Stimulated activated CD8-positive, alpha-beta memory T cell treated with anti-CD3 and anti-CD28 coated beads, Interleukin-7, amount 100 ng/mL, for 24 hours (primary cell): Measurements from ENCODE around the gene TNFAIP8.

Source experiments
- DNase-seq: peaks from one replicate; pipeline ENCODE4 v3.0.0-alpha.2; 2020; ENCODE audit warnings: low read depth

The TNFAIP8 gene

GRCh38 chr5:119347991-119348390, 7.8 kb upstream of the TNFAIP8 start:
- DNase-seq: no peak

GRCh38 chr5:119353213-119353612, 2.6 kb upstream of the TNFAIP8 start:
- no peak for DNase-seq

GRCh38 chr5:119353686-119354366, 2.0 kb upstream of the TNFAIP8 start:
- DNase-seq: no peak

GRCh38 chr5:119354537-119355243, 1.1 kb upstream of the TNFAIP8 start:
- DNase-seq: no peak

DNA sequence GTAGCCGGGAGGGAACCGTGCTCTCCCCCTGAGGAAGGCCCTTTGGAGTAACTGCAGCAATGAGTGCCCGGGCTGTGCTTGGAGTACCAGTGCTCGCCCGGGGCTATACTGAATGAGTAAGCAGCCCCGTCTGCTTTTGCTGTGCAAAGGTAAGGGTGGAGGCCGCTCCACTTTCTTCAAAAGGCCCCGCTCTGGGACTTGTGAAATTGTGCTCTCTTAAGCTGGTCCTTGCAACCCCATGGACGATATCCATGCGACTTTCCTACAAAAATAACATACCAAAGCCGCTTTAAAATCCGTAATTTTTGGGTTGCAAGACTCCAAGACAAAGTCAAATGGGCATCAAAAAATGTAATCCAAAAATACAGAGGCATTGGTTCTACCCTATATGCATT, 578 bp upstream of the TNFAIP8 start:
- no peak for DNase-seq

GRCh38 chr5:119356612-119357188, 881 bp downstream of the TNFAIP8 start:
- no peak for DNase-seq

DNA sequence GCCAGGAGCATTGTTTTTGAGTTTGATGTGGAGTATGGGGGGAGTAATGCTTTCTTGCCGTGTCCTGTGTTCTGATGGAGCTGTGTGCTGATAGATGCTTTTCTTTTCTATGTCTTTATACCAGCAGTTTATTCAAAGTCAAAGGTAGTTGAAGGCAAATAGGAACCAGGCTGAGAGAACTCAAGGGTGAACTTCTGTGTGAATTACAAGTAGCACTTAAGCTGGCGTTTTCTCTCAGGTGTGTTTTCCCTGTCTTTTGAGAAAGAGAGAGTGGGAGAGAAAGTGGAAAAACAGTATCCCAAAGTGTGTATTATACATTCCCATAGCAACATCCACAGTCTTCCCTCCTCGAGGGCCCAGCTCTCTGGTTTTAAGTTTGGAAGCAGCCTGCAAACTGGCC, 1.5 kb downstream of the TNFAIP8 start:
- no peak for DNase-seq

DNA sequence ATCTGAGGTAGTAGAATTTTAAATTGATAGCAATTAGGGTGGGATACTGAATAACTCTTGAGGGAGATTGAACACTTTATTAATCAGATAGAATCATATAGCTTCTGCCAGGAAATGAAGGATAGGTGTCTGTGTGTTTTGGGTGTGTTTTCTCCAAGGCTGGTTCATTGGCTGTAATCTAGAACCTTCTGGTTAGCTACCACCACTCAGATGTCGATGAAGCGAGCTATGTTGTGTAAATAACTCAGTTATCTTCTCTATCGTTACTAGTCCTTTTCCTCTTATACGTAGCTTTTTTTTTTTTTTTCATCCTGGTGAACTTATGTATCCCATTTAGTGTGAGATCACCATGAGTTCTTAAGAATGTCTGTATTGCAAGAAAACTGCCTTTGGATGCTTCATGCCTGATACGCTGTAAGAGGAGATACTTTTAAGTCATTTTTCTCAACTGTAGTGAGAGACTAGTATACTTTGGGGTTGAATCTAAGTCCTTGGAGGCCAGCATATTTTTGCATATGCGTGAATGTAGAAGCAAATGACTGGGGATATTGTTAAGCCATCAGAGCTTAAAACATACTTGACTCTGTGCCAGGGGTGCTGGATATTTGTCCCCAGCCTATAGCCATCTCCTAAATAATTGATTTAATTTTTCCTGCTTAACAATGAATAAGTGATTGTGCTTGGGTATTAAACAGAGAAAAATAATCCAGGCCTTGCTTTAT, 2.1 kb downstream of the TNFAIP8 start:
- no peak for DNase-seq

DNA sequence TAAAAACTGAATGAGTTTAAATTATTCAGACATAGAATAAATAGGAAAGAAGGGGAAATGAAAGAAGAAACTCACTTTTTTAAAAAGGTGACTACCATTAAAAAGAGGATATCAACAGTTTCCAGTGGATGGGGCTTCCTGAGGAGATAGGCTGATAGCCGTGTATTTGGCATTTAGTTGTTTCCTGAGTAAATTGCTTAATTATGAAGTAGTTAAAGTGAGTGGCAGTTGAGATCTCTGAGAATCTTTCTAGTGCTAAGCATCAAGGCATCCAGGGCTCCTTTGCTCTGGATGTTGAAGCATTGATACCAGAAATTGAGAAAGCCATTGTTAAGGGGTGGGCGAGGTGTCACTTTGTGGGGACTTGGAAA, 2.7 kb downstream of the TNFAIP8 start:
- DNase-seq: no peak

GRCh38 chr5:119358901-119359603, 3.2 kb downstream of the TNFAIP8 start:
- no peak for DNase-seq

- no peak for DNase-seq
Measured at GRCh38 chr5:119359737-119360413, 4.1 kb downstream of the TNFAIP8 start.

- no peak for DNase-seq
Measured at GRCh38 chr5:119360905-119361593, 5.2 kb downstream of the TNFAIP8 start.

DNA sequence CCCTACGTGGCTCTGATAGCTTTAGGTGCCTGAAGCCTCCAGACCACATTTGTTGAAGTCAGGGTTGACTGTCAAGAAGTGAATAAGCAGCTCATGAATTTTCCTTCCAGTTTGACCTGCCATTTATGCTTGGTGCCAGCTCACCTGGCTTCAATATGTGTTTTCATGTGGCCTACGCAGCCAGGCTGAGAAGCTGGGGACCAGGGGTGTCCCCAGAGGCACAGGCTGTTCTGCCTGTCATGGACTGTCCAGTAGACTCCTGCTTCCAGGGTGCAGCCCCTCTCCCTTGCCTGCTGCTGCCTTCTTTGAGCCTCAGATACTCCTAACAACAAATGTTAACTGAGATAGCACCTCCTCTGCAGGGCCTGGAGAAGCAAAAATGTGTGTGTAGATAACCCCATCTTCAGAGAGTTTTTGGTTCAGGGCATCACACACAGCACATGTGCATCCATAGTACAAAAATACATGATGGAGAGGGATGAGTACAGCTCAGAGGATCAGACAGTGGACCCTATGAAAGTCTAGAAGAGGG, 5.8 kb downstream of the TNFAIP8 start:
- no peak for DNase-seq

DNA sequence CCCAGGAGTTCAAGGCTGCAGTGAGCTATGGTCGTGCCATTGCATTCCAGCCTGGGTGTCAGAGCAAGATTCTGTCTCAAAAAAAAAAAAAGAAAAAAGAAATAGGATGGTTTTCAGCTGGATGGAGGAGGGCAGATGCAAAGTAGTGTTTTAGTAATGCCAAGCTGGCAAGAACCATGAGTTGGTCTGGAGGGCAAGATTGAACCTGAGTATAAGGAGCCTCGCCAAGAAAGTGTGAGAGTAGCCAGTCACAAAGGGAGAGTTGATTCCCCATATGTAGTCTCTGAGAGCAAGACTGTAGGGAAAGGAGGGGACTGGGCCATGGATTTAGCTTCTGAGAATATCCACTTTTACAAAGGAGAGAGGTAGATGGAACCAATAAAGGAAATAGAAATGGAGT, 6.9 kb downstream of the TNFAIP8 start:
- DNase-seq: no peak

GRCh38 chr5:119363271-119363670, 7.5 kb downstream of the TNFAIP8 start:
- DNase-seq: no peak

- no peak for DNase-seq
Measured at GRCh38 chr5:119363936-119364335, 8.1 kb downstream of the TNFAIP8 start.

GRCh38 chr5:119365847-119366539, 10.2 kb downstream of the TNFAIP8 start:
- no peak for DNase-seq

DNA sequence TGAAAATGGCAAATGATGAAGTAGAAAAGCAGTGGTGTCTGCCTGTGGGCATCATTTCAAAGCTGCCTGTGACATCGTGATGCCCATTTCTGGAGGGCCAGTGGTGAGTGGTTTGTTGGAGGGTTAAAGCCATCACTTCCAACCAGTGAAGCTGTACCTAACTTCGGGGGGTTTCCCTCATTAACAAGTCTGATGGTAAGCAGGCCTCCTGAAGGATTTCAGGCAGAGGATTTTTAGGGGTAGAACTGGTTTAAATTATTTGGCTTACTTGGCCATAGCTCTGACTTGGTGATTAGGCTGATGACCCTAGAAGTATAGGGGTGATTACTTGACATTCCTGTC, 10.7 kb downstream of the TNFAIP8 start:
- DNase-seq: no peak

- no peak for DNase-seq
Measured at GRCh38 chr5:119367502-119368237, 11.9 kb downstream of the TNFAIP8 start.

- DNase-seq: no peak
Measured at GRCh38 chr5:119368238-119368630, 12.4 kb downstream of the TNFAIP8 start.
